ENCODE measurements around the gene ACSF3. TPM values are rescaled to one million over a fixed set of nuclear protein-coding genes. Genes with fewer than 3 reads are reported as not detected.

The ACSF3 gene
- total RNA-seq, 2 experiments from 2014 or later, result 112 to 143 TPM

DNA sequence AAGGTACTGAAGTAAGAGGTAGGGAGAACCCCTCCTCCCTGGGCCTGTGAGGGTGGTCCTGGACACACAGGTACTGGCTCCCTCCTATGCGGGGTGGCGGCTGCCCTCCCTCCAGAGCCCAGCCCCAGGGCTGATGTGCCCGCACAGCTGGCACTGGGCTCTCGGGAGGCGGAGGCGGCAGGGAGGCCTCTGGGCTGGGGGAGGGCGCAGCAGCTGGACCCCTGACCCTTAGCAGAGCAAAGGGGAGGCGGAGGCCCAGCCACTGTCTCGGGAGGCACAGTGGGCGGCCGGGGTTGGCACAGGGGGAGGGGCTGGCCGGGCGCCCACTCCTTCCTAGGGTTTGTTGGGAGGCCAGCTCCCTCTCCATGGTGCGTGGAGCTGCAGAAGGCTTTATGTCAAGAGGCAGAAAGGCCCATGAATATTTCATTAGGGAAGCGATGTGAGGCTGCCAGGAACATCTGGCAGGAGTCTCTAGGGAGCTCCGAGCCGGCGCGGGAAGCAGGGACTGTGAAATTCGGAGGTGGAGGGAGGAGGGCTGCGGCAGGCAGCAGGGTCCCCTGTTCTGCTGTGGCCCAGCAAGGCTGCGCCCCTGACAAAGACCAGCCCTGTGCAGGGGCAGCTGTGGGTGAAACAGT is 44.1 kb upstream of the ACSF3 start:
- TF ChIP-seq EZH2phosphoT487 (IDR thresholded peaks at IDR 0.05; ENCODE audit: borderline replicate concordance, low read depth, low read length), result no peak
- no peaks in the 10 kb centered on the region for H3K79me2 ChIP-seq (ENCODE audit: insufficient read depth, low read depth, low read length)
- no peak overlapping the region for H2AFZ ChIP-seq (ENCODE audit: low read length)
- no peak overlapping the region for H3K4me3 ChIP-seq (ENCODE audit: low read depth, low read length, poor library complexity, severe bottlenecking)
- peaks cover 2% of the 10 kb centered on the region for H3K4me1 ChIP-seq (ENCODE audit: insufficient read depth, low read length, poor library complexity, severe bottlenecking)
- no peaks in the 10 kb centered on the region for H3K9me3 ChIP-seq (ENCODE audit: low read length)
- ChIA-PET POLR2A (no interaction called here), CTCF (ENCODE audit: unreplicated experiment) (no interaction called here)
- no peaks in the 10 kb centered on the region for H3K9me2 ChIP-seq (ENCODE audit: insufficient read depth, low read length)
- H3K4me2 ChIP-seq (ENCODE audit: low read length), result no peak overlapping the region
- H3K27ac ChIP-seq (ENCODE audit: low read depth, low read length, poor library complexity, severe bottlenecking), result no peak overlapping the region
- intact Hi-C loops (cut with micrococcal nuclease; ENCODE audit: unreplicated experiment), result no loop called here
- no peaks in the 10 kb centered on the region for H4K20me1 ChIP-seq (ENCODE audit: insufficient read depth, low read length)
- no TSS peak for BruUV-seq (replicated peaks)
- no peak for DNase-seq (ENCODE audit: low spot score)
- H3K36me3 ChIP-seq (ENCODE audit: insufficient read depth, low read length), result no peaks in the 10 kb centered on the region

DNA sequence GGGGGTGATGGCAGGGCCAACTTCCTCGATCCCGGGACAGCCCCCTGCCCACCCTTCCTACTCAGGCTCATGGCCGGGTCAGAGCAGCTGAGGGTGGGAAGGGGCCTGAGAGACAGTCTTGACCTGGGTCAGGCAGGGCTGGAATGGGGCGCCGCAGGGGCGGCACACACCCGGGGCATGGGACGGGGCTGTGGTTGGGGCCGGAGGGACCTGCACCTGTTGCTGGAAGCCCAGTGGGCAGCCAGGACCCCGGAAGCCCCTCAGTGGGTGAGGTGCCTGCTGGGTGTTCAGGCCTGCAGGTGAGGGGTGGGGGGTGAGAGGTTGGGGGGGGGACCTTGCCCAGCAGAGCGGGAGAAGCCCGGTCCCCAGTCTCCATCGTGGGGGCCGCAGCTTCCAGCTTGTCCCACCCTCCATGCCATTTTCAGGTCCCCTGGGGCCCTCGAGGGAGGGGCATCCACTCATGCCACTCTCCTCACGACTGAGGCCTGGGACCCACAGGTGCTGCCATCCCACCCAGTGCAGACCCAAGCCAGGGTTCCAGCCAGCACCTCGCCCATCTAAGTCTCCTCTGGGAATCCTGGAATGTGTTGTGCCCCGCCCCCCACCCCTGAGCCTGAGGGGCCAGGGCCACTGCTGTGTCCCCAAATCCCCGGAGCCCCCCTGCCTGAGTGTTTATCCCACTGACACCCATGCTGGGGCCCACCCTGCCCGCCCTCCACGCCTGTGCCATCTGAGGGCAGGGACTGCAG is 43.4 kb upstream of the ACSF3 start:
- intact Hi-C loops (cut with micrococcal nuclease; ENCODE audit: unreplicated experiment), result no loop called here
- no peak overlapping the region for H3K4me2 ChIP-seq (ENCODE audit: low read length)
- H3K27ac ChIP-seq (ENCODE audit: low read depth, low read length, poor library complexity, severe bottlenecking), result no peak overlapping the region

GRCh38 chr16:89050868-89051311 is 42.8 kb upstream of the ACSF3 start:
- no TSS peak for BruUV-seq (replicated peaks)
- H3K9me3 ChIP-seq (ENCODE audit: low read length), result no peaks in the 10 kb centered on the region
- no peaks in the 10 kb centered on the region for H4K20me1 ChIP-seq (ENCODE audit: insufficient read depth, low read length)
- intact Hi-C loops (cut with micrococcal nuclease; ENCODE audit: unreplicated experiment), result no loop called here
- no peaks in the 10 kb centered on the region for H3K79me2 ChIP-seq (ENCODE audit: insufficient read depth, low read depth, low read length)
- no peak overlapping the region for H3K4me3 ChIP-seq (ENCODE audit: low read depth, low read length, poor library complexity, severe bottlenecking)
- H3K36me3 ChIP-seq (ENCODE audit: insufficient read depth, low read length), result no peaks in the 10 kb centered on the region
- no peaks in the 10 kb centered on the region for H3K4me1 ChIP-seq (ENCODE audit: insufficient read depth, low read length, poor library complexity, severe bottlenecking)
- no peak overlapping the region for H3K4me2 ChIP-seq (ENCODE audit: low read length)
- no peak for DNase-seq (ENCODE audit: low spot score)
- no peaks in the 10 kb centered on the region for H3K9me2 ChIP-seq (ENCODE audit: insufficient read depth, low read length)
- ChIA-PET POLR2A (no interaction called here), CTCF (ENCODE audit: unreplicated experiment) (no interaction called here)
- TF ChIP-seq, protein P1, sequence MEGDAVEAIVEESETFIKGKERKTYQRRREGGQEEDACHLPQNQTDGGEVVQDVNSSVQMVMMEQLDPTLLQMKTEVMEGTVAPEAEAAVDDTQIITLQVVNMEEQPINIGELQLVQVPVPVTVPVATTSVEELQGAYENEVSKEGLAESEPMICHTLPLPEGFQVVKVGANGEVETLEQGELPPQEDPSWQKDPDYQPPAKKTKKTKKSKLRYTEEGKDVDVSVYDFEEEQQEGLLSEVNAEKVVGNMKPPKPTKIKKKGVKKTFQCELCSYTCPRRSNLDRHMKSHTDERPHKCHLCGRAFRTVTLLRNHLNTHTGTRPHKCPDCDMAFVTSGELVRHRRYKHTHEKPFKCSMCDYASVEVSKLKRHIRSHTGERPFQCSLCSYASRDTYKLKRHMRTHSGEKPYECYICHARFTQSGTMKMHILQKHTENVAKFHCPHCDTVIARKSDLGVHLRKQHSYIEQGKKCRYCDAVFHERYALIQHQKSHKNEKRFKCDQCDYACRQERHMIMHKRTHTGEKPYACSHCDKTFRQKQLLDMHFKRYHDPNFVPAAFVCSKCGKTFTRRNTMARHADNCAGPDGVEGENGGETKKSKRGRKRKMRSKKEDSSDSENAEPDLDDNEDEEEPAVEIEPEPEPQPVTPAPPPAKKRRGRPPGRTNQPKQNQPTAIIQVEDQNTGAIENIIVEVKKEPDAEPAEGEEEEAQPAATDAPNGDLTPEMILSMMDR (conservative IDR thresholded peaks at IDR 0.05; ENCODE audit: low read length), result no peak
- no peak for TF ChIP-seq EZH2phosphoT487 (IDR thresholded peaks at IDR 0.05; ENCODE audit: borderline replicate concordance, low read depth, low read length)
- H2AFZ ChIP-seq (ENCODE audit: low read length), result no peak overlapping the region
- no peak overlapping the region for H3K27ac ChIP-seq (ENCODE audit: low read depth, low read length, poor library complexity, severe bottlenecking)

More for the DNA sequence above, 43.4 kb upstream of the ACSF3 start:
- no peak for DNase-seq (ENCODE audit: low spot score)
- CTCF ChIA-PET (ENCODE audit: unreplicated experiment), result no interaction called here
- no peak for TF ChIP-seq EZH2phosphoT487 (IDR thresholded peaks at IDR 0.05; ENCODE audit: borderline replicate concordance, low read depth, low read length)
- TF ChIP-seq, protein P1 (conservative IDR thresholded peaks at IDR 0.05; ENCODE audit: low read length), result no peak
- H3K9me3 ChIP-seq (ENCODE audit: low read length), result no peaks in the 10 kb centered on the region
- H4K20me1 ChIP-seq (ENCODE audit: insufficient read depth, low read length), result no peaks in the 10 kb centered on the region
- H3K4me1 ChIP-seq (ENCODE audit: insufficient read depth, low read length, poor library complexity, severe bottlenecking), result no peaks in the 10 kb centered on the region
- H3K9me2 ChIP-seq (ENCODE audit: insufficient read depth, low read length), result no peaks in the 10 kb centered on the region
- H3K4me3 ChIP-seq (ENCODE audit: low read depth, low read length, poor library complexity, severe bottlenecking), result no peak overlapping the region
- no peaks in the 10 kb centered on the region for H3K36me3 ChIP-seq (ENCODE audit: insufficient read depth, low read length)
- H3K79me2 ChIP-seq (ENCODE audit: insufficient read depth, low read depth, low read length), result no peaks in the 10 kb centered on the region
- no TSS peak for BruUV-seq (replicated peaks)
- POLR2A ChIA-PET, result no interaction called here
- no peak overlapping the region for H2AFZ ChIP-seq (ENCODE audit: low read length)
